ENCODE measurements around the gene FIGN.

FIGN gene

DNA sequence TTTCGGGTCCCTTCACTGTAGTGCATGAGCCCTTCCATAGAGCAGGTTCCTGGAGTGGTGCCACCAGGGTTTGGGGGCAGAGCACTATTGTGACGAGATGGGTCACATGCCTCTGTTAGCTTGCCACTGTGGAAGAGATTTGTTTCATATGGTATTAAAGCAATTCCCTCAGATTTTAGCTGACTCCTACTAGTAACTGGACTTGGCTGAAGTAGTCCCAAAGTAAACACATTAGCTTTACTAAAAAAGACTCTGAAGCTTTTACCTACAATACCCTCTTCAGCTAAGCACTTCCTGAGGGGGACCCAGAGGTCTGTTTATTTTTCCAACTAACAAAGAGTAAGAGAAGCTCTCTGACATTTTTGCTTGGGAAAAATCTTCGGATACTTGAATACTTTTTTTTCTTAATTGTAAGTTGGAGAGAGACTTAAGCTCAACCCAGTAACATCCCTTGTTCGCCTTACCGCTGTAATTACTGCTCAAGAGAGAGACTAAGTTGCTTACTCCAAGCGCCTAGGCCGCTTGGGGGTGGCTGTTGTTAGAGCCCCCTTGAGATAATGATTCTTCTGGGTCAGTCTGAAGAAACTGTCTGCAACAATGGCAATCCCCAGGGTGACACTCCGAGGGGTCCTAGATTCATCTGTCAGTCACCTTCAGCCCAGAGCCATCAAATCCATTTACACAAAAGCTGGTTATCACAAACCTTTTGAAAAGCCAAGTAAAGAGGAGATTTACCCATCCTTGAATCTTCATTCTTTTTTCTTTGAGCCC is 177.4 kb downstream of the FIGN start:
- DNase-seq (ENCODE audit: low read depth): no peak

DNA sequence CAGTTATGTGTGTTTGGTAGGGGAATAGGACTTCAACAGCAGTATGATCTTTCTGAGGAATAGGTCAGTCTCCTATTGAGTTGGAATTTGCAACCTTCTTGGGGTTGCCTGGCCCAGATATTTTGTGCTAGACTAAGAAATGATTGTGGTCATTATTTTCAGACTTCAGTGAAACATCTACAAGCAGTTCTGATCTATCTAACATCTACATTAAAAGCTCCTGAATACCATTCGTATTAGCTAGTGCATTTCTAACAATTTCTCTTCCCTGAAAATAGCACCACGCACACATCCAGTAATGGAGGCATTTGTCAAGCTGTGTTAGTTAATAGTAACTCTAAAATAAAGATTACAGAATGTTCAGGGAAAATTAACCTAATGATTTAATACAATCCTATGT is 179.3 kb downstream of the FIGN start:
- no peak for DNase-seq (ENCODE audit: low read depth)

DNA sequence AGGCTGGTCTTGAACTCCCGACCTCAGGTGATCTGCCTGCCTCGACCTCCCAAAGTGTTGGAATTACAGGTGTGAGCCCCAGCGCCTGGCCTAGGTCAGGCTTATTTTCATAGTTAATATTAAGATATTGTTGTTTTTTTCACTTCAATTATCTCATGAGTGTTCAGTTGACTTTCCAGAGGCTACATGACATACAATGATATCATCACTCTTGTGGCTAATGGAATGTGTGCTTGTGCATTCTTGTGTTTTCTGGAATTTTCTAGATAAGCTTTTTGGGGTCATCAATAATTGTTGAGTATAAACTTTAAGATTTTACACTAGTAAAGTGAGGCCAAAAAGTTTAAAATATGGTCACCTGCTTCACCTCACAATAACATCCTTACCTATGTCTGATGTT is 180.9 kb downstream of the FIGN start:
- no peak for DNase-seq (ENCODE audit: low read depth)

DNA sequence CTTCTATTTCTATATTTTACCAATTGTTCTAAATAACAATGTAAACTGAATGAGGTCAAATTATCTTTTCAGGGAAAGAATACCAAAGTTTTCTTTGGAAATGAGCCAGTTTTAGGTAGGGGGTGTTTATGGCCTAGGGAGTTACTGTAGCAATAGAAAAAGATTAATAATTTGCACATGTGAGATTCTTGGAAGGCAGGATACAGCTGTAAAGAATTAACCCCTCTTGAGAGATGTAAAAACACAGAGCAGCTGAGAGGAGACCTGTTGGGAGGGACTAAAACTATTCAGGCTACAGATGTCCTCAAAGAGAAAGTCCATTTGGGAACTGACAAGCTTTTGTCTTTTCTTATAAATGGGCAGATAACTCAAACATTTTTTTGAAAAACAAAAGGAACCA is 182.2 kb downstream of the FIGN start:
- DNase-seq (ENCODE audit: low read depth): no peak

DNA sequence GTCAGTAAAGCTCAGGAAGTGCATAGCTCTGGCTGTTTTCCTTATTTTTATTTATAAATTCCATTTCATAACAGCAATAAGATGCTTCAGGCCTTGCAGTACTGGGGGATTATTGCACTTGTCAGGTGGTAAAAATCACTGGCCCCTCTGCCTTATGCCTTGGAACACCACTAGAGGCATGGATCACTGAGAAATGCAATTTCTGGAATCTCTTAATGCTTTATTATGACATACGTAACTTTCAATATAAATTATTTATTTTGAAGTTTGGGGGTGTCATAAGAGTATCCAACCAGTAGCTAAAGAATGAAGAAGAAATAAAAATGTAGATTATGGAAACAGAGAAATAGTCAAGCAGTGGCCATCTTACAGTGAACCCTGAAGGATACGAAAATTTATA is 183.1 kb downstream of the FIGN start:
- DNase-seq (ENCODE audit: low read depth): no peak

DNA sequence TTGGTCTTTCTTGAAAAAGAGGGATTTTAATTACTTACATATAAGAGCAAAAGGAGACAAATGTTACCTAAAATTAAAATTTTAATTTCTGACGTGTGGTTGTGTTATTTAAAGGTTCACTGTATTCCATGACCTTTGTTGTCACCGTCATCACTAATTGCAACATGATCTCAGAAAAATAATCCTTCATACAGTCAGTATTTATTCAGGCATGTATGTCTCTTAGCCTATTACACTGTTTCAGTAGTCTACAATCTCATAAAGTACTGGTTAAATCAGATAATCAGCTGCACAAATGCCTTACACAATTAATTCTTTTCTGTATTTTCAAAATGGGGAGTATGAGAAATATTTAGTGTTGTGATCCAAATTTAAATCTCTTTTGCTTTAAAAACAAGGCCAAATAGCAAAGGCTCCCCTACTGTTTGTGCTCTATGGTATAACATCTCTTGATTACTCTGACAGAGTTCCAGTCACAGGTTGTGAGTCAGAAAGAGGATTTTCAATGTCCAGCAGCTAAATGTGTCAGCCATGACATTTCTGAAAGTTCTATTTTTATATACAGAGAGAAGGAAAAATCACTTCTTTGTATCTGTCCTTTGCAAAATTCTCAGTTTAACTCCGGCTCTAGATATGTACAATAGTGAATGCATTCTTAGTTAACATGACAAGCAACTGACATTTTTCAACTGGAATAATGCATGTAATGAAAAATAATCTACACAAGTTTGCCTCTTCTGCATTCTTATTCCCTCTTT is 184.0 kb downstream of the FIGN start:
- DNase-seq (ENCODE audit: low read depth): no peak

DNA sequence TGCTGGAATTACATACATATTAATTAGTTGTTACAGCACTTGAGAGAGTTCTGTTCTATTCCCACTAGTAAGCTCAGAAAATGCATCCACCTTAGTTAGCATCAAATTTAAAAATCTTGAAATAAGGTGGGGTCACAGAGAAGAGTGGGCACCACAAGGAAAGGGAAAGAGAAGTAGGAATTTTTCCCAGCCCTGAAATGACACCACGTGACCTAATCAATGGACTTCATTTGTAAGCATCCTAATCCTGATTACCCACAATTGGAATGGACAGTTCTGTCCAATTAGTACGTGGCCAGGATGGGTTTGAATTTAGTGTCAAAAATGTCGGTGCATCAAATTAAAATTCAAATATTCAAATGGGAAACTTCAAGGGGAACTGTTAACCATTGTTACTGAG is 186.8 kb downstream of the FIGN start:
- no peak for DNase-seq (ENCODE audit: low read depth)
